Activated naive CD8-positive, alpha-beta T cell treated with anti-CD3 and anti-CD28 coated beads, Interleukin-2, amount 10 ng/mL, durations not matched to agents 7 days and 5 days (primary cell): ENCODE data around the gene RPS27. TPM values are rescaled to one million over a fixed set of nuclear protein-coding genes. Genes with fewer than 3 reads are reported as not detected.
A peak's percentile ranks its signal among the peaks of the same experiment; 100 is the strongest.

Experiments used
- ATAC-seq: fragments of 150-1000 bp; cut with Tn5 transposase; one replicate; pipeline ENCODE4 v1.10.0; 2021; ENCODE audit warnings: low read depth, moderate library complexity
- POLR2A ChIA-PET: fragments of 350-600 bp; sonication (Branson Sonifier 250); formaldehyde crosslinking; loops from one replicate; lab custom pipeline; 2021; ENCODE audit warnings: antibody characterized with exemption; lab: Charles Lee
- DNase-seq: peaks from one replicate; pipeline ENCODE4 v3.0.0; 2021
- H3K27ac Mint-ChIP-seq: one replicate; pipeline ENCODE4 v1.8.0; 2022; ENCODE audit warnings: mild to moderate bottlenecking, mixed read lengths
- H3K27me3 Mint-ChIP-seq: one replicate; pipeline ENCODE4 v1.8.0; 2022; ENCODE audit warnings: mild to moderate bottlenecking, moderate library complexity, mixed read lengths
- H3K36me3 Mint-ChIP-seq: one replicate; pipeline ENCODE4 v1.8.0; 2021; ENCODE audit warnings: mild to moderate bottlenecking, mixed read lengths
- H3K4me1 Mint-ChIP-seq: one replicate; pipeline ENCODE4 v1.8.0; 2021; ENCODE audit warnings: mixed read lengths
- H3K4me3 Mint-ChIP-seq: one replicate; pipeline ENCODE4 v1.8.0; 2022; ENCODE audit warnings: mild to moderate bottlenecking, moderate library complexity, mixed read lengths
- H3K9me3 Mint-ChIP-seq: one replicate; pipeline ENCODE4 v1.8.0; 2021; ENCODE audit warnings: mixed read lengths
- total RNA-seq, 2 experiments: library from RNA; stranded (reverse); gene quantifications; one replicate each; pipeline ENCODE4 v1.2.3, GENCODE V29; 2021

The RPS27 gene
- total RNA-seq, 2 experiments from 2014 or later = 3,346 to 3,734 TPM

DNA sequence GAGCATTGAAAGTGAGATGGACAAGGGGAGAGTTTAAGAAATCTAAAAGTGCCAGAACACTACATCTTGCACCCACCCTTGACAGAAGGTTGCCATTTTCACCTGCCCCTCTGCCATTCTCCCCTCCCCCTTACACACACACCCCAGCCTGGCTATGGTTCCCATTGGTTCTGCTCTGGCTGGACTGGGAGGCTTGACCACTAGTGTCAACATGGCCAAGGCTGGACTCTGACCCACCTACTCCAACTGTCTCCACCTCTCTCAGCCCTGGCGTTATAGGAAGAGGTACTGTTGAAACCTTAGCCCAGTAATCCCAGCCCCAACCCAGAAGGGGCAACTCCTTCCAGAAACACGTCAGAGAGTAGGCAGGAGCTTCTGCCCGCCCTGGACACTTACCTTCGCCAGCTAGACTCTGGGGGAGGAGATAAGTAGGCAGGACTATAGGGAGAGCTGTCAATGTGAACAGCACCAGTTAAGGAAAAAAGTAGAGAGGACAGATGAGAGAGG is 36.6 kb upstream of the RPS27 start:
- H3K27me3 Mint-ChIP-seq = no peaks in the 10 kb centered on the region
- H3K36me3 Mint-ChIP-seq = peaks cover 31% of the 10 kb centered on the region
- peaks cover 39% of the 10 kb centered on the region for H3K4me1 Mint-ChIP-seq
- DNase-seq (no peak), ATAC-seq (no peak)
- POLR2A ChIA-PET = interaction anchor here (1.0 to 8.1 kb wide), 5 partner anchors 9 to 72 kb away, joined by 3 to 87 read pairs (median 4); partner anchors contain the start of genes DENND4B and SLC39A1
- peak overlapping the region; percentile 36 for H3K27ac Mint-ChIP-seq
- no peaks in the 10 kb centered on the region for H3K9me3 Mint-ChIP-seq
- H3K4me3 Mint-ChIP-seq = no peak overlapping the region

DNA sequence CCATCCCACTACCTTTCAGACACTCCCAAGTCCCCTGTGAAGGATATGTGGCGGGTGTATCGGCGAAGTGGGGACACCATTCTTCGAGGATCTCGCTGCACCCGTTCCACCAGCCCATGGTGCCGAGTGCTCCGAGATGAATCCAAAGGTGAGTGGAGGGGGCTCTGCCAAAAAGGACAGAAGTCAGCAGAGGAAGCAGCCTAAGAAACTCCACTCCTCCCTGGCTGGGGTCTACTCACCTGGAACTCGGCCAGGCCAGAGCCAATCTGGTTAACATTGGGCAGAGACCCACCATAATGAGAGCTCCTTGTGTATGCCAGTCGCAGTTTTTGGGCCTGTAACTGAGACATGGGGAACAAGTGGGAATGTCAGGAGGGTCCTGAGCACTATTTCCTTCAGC is 35.7 kb upstream of the RPS27 start:
- ATAC-seq (no peak), DNase-seq (no peak)
- Mint-ChIP-seq H3K36me3 (peaks cover 31% of the 10 kb centered on the region), H3K4me3 (no peak overlapping the region), H3K27ac (no peak overlapping the region), H3K4me1 (peaks cover 39% of the 10 kb centered on the region), H3K9me3 (no peaks in the 10 kb centered on the region), H3K27me3 (no peaks in the 10 kb centered on the region)
- POLR2A ChIA-PET = interaction anchor here (1.1 to 8.1 kb wide), 5 partner anchors 8 to 73 kb away, joined by 3 to 87 read pairs (median 5); partner anchors contain the start of genes DENND4B, JTB and SLC39A1

DNA sequence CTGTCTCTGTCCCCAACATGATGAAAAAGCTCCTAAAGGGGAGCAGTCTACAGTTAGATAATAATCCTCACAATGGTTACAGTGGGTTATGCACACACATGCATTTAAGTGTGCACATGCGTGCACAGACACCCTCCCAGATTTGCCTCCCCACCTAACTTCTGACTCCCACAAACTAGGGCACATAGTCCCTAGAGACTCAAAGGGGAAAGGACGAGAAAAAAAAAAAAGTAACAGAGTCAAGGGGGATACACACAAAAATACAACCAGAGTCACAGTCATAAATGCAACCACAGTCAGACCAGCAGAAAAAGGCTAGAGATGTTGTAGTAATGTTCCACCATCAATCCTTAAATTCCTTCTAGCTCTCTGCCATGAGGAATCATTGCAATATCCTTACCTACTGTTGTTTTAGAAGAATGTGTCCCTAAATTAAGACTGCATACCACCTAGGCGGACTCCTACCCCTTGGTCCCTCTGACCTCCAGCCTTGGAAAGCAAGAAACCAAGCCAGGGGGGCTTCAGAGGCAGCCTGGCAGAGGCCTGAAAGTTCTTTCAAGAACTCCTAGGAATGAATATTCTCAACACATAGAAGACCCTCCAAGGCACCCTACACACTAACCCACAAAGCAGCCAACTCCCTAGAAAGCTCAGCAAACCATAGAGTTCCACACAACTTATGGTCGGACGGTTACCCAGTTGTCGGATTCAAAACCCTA is 33.4 kb upstream of the RPS27 start:
- POLR2A ChIA-PET = interaction anchor here (1.2 to 8.1 kb wide), 7 partner anchors 10 to 35 kb away, joined by 3 to 87 read pairs (median 16); partner anchors contain the start of genes CREB3L4, DENND4B, GATAD2B and JTB

GRCh38 chr1:153957744-153958110 is 32.8 kb upstream of the RPS27 start:
- Mint-ChIP-seq H3K27me3 (no peaks in the 10 kb centered on the region), H3K27ac (peak overlapping the region; percentile 98), H3K36me3 (peaks cover 16% of the 10 kb centered on the region), H3K4me3 (peak overlapping the region; percentile 94), H3K9me3 (no peaks in the 10 kb centered on the region), H3K4me1 (peaks cover 45% of the 10 kb centered on the region)
- ATAC-seq (peak; percentile 19), DNase-seq (no peak)
- POLR2A ChIA-PET = interaction anchor here (0.8 to 8.1 kb wide), 8 partner anchors 9 to 35 kb away, joined by 3 to 87 read pairs (median 18); partner anchors contain the start of genes CREB3L4, DENND4B, GATAD2B and JTB

More for the DNA sequence above, 33.4 kb upstream of the RPS27 start:
- Mint-ChIP-seq H3K9me3 (no peaks in the 10 kb centered on the region), H3K4me1 (peaks cover 40% of the 10 kb centered on the region), H3K36me3 (peaks cover 19% of the 10 kb centered on the region), H3K27ac (peak overlapping the region; percentile 98), H3K4me3 (peak overlapping the region; percentile 94), H3K27me3 (no peaks in the 10 kb centered on the region)
- DNase-seq = no peak
- ATAC-seq = no peak

- H3K4me1 Mint-ChIP-seq = peaks cover 45% of the 10 kb centered on the region
- POLR2A ChIA-PET = interaction anchor here (0.8 to 8.1 kb wide), 10 partner anchors 9 to 183 kb away, joined by 3 to 87 read pairs (median 6); partner anchors contain the start of genes CREB3L4, DENND4B, GATAD2B and JTB
- no peaks in the 10 kb centered on the region for H3K9me3 Mint-ChIP-seq
- DNase-seq = peak; percentile 94
- peak; percentile 86 for ATAC-seq
- peaks cover 14% of the 10 kb centered on the region for H3K36me3 Mint-ChIP-seq
- peak within 1 kb of the TSS; percentile 94 for H3K4me3 Mint-ChIP-seq
- no peaks in the 10 kb centered on the region for H3K27me3 Mint-ChIP-seq
- H3K27ac Mint-ChIP-seq = peak within 1 kb of the TSS; percentile 98
Measured at GRCh38 chr1:153958111-153958960, 32.2 kb upstream of the RPS27 start, which contains the start of gene CRTC2. TSS of gene CRTC2 (minus strand) at chr1:153958612. CDS start at chr1:153958497, 115 bp downstream.

- no peaks in the 10 kb centered on the region for H3K9me3 Mint-ChIP-seq
- H3K4me3 Mint-ChIP-seq = peak overlapping the region; percentile 94
- peaks cover 46% of the 10 kb centered on the region for H3K4me1 Mint-ChIP-seq
Measured at GRCh38 chr1:153958961-153959260, 31.7 kb upstream of the RPS27 start.

GRCh38 chr1:153959454-153959853 is 31.1 kb upstream of the RPS27 start:
- Mint-ChIP-seq H3K27me3 (no peaks in the 10 kb centered on the region), H3K36me3 (peaks cover 9% of the 10 kb centered on the region), H3K4me1 (peaks cover 45% of the 10 kb centered on the region), H3K4me3 (no peak overlapping the region), H3K27ac (peak overlapping the region; percentile 24), H3K9me3 (no peaks in the 10 kb centered on the region)
- DNase-seq (no peak), ATAC-seq (no peak)
- POLR2A ChIA-PET = interaction anchor here (0.9 to 8.1 kb wide), 5 partner anchors 8 to 184 kb away, joined by 3 to 87 read pairs (median 5); partner anchors contain the start of genes CREB3L4, DENND4B, GATAD2B and SLC27A3

More at GRCh38 chr1:153958961-153959260, 31.7 kb upstream of the RPS27 start:
- Mint-ChIP-seq H3K36me3 (peaks cover 12% of the 10 kb centered on the region), H3K27me3 (no peaks in the 10 kb centered on the region), H3K27ac (peak overlapping the region; percentile 98)
- POLR2A ChIA-PET = interaction anchor here (0.8 to 8.1 kb wide), 7 partner anchors 8 to 183 kb away, joined by 3 to 87 read pairs (median 5); partner anchors contain the start of genes CREB3L4, DENND4B, GATAD2B and JTB
- DNase-seq (no peak), ATAC-seq (no peak)

GRCh38 chr1:153960206-153960605 is 30.4 kb upstream of the RPS27 start:
- no peak overlapping the region for H3K4me3 Mint-ChIP-seq
- ATAC-seq (no peak), DNase-seq (no peak)
- no peaks in the 10 kb centered on the region for H3K27me3 Mint-ChIP-seq
- POLR2A ChIA-PET = interaction anchor here (1.1 to 8.1 kb wide), 2 partner anchors 15 to 16 kb away, joined by 3 to 87 read pairs; partner anchors contain the start of gene DENND4B
- H3K4me1 Mint-ChIP-seq = peaks cover 45% of the 10 kb centered on the region
- no peaks in the 10 kb centered on the region for H3K9me3 Mint-ChIP-seq
- peak overlapping the region; percentile 32 for H3K27ac Mint-ChIP-seq
- H3K36me3 Mint-ChIP-seq = peaks cover 9% of the 10 kb centered on the region

DNA sequence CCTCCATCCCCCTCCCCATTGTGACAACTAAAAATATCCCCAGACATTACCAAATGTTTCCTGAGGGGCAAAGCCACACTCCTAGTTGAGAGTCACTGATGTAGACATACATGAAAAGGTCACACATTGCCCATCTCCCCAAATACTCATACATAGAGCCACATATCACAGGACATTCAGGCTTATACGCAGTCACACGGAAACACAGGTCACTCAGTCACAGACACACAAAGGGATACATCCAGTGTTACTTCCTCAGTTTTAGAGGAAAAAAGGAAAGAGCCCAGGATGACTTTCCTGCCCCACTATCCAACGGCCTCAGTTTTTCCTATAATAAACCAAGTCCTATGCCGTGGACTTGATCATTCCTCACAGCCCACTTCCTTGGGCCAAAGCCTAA is 29.1 kb upstream of the RPS27 start:
- H3K36me3 Mint-ChIP-seq = peaks cover 10% of the 10 kb centered on the region
- POLR2A ChIA-PET = interaction anchor here (0.8 to 3.2 kb wide), 2 partner anchors 16 kb away, joined by 3 to 31 read pairs; partner anchors contain the start of gene JTB
- no peaks in the 10 kb centered on the region for H3K27me3 Mint-ChIP-seq
- no peaks in the 10 kb centered on the region for H3K9me3 Mint-ChIP-seq
- DNase-seq (no peak), ATAC-seq (no peak)
- peaks cover 49% of the 10 kb centered on the region for H3K4me1 Mint-ChIP-seq
- H3K4me3 Mint-ChIP-seq = no peak overlapping the region
- no peak overlapping the region for H3K27ac Mint-ChIP-seq

DNA sequence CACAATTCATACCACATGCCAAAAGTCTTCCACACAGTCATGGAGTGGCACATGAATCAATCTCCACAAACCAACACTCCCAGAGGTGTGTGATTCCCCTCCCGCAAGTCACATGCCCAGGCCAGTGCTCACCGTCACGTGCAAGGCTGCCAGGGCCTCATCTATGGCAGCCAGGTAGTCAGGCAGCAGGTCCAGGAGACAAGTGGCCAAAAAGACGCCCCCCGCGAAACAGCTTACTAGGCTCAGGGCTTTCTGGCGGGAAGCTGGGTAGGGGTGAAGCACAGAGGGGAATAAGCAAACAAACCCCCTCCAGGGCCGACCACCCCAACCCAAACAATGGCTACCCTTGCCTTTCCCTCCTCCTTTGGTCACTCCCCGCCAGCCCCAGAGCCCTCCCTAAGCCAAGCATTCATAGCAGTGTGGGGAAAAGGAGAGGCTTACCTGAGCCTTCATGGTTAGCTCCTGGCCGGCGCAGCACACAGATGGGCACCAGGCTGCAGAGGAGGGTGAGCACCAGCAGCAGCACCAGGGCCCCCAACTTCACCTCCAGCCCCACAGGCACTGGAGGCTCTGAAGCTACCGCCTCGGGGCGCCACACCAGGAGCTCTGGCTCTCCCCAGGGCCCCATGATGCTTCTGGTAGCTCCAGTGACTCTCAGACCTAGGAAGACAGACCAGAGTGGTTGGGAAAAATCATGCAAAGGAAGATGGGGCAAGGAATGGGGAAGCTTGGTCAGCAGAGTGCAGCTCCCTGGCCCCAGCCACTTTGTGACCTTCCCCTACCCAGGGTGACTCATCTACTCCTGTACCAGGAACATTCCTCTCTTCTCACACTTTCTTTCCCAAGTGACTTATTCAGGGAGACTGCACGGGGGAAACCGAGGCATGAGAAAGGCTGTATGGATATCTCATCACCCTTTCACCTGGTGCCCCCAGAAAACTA is 28.2 kb upstream of the RPS27 start:
- H3K9me3 Mint-ChIP-seq = no peaks in the 10 kb centered on the region
- H3K4me1 Mint-ChIP-seq = peaks cover 46% of the 10 kb centered on the region
- ATAC-seq (no peak), DNase-seq (no peak)
- POLR2A ChIA-PET = interaction anchor here (0.6 to 3.2 kb wide), 15 partner anchors 8 to 235 kb away, joined by 3 to 31 read pairs (median 3); partner anchors contain the start of genes DENND4B, GATAD2B, INTS3 and JTB
- peak overlapping the region; percentile 91 for H3K4me3 Mint-ChIP-seq
- no peaks in the 10 kb centered on the region for H3K27me3 Mint-ChIP-seq
- peak overlapping the region; percentile 91 for H3K27ac Mint-ChIP-seq
- H3K36me3 Mint-ChIP-seq = peaks cover 7% of the 10 kb centered on the region

DNA sequence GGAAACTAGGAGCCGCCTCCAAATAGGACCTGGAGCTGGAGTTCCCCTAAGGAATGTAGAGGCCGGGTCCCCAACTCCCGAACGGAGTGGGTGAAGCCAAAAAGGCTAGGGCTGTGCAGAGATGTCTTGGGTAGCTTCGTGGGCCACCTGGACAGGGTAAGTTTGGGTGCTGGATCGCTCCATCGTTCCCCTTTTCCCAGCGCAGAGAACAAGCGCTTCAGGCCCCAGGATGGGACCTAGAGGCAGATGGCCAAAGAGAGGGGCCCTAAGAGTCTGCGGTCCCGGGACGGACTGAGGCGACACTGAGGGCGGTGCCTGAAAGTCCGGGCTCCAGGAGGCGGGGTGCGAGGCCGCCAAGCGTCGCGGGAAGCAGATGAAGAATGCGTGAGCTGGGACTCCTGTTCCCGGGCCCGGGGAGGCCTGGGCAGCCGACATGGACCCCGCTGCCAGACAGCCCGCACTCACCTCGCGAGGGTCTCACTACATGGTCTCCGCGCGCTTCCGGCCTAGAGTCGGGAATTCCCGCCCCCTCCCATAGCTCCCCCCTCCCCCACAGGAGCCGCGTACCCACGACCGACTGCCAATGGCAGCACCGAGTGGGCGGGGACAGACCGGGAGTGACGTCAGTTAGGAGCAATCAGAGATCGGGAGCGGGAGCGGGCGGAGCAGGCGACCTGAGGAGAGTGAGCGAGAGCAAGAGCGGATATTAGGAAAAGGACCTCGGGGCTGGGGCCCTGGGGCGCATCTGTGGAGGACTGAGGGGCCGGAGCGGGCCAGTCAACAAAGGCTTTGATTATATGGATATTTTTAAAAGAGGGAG is 27.3 kb upstream of the RPS27 start, which contains the start of gene SLC39A1:
Gene SLC39A1, minus strand, starts transcription at position 508 of the 820 bp plus-strand sequence. CDS start 822 bp downstream, outside the sequence.
- peak; percentile 94 for DNase-seq
- Mint-ChIP-seq H3K9me3 (no peaks in the 10 kb centered on the region), H3K36me3 (peaks cover 7% of the 10 kb centered on the region), H3K4me3 (peak within 1 kb of the TSS; percentile 91), H3K27me3 (no peaks in the 10 kb centered on the region), H3K27ac (peak within 1 kb of the TSS; percentile 91), H3K4me1 (peaks cover 49% of the 10 kb centered on the region)
- ATAC-seq = peak; percentile 61
- POLR2A ChIA-PET = interaction anchor here (0.6 to 3.2 kb wide), 14 partner anchors 9 to 235 kb away, joined by 3 to 31 read pairs (median 4); partner anchors contain the start of genes DENND4B, GATAD2B, INTS3 and JTB
